Lower leg skin (tissue), 3 donors: ENCODE results near the gene GNAZ.

ENCODE experiments used
- POLR2A ChIP-seq, 2 donors: fragments of 450-650 bp; IDR thresholded peaks; one replicate each; pipeline ENCODE4 v1.6.1; 2016 to 2017; ENCODE audit warnings: antibody characterized with exemption in 2 of 2, mild to moderate bottlenecking in 1 of 2, moderate library complexity in 1 of 2
- TF ChIP-seq, protein P1 (sequence below), 3 donors: fragments of 450-650 bp; IDR thresholded peaks; one replicate each; pipeline ENCODE4 v1.5.1; 2016; ENCODE audit warnings: antibody characterized with exemption in 3 of 3, mild to moderate bottlenecking in 3 of 3, moderate library complexity in 2 of 3

GRCh38 chr22:23144432-23144831 is 74.1 kb downstream of the GNAZ start:
- no peak for TF ChIP-seq POLR2A (IDR thresholded peaks at IDR 0.05)
- TF ChIP-seq, protein P1, sequence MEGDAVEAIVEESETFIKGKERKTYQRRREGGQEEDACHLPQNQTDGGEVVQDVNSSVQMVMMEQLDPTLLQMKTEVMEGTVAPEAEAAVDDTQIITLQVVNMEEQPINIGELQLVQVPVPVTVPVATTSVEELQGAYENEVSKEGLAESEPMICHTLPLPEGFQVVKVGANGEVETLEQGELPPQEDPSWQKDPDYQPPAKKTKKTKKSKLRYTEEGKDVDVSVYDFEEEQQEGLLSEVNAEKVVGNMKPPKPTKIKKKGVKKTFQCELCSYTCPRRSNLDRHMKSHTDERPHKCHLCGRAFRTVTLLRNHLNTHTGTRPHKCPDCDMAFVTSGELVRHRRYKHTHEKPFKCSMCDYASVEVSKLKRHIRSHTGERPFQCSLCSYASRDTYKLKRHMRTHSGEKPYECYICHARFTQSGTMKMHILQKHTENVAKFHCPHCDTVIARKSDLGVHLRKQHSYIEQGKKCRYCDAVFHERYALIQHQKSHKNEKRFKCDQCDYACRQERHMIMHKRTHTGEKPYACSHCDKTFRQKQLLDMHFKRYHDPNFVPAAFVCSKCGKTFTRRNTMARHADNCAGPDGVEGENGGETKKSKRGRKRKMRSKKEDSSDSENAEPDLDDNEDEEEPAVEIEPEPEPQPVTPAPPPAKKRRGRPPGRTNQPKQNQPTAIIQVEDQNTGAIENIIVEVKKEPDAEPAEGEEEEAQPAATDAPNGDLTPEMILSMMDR (IDR thresholded peaks at IDR 0.05), result no peak
